Tongue (tissue), 3 donors: Measurements from ENCODE around the gene GRB2. TPM values are rescaled to one million over a fixed set of nuclear protein-coding genes. Genes with fewer than 3 reads are reported as not detected.
A peak's percentile ranks its signal among the peaks of the same experiment; 100 is the strongest.

Experiments
- DNase-seq: peaks from one replicate; pipeline ENCODE4 v3.0.0-alpha.2; 2015
- small RNA-seq: library from RNA; depleted of rRNA; stranded (forward); fragments of <200 nt; gene quantifications from one replicate; pipeline ENCODE3, GENCODE V24; 2014; ENCODE audit warnings: low replicate concordance
- total RNA-seq: library from RNA; depleted of rRNA; stranded (reverse); fragments of >200 nt; gene quantifications from one replicate; pipeline ENCODE4 v1.2.3, GENCODE V29; 2014

The GRB2 gene
- total RNA-seq, 1 donor from 2014 or later = 99.6 TPM

DNA sequence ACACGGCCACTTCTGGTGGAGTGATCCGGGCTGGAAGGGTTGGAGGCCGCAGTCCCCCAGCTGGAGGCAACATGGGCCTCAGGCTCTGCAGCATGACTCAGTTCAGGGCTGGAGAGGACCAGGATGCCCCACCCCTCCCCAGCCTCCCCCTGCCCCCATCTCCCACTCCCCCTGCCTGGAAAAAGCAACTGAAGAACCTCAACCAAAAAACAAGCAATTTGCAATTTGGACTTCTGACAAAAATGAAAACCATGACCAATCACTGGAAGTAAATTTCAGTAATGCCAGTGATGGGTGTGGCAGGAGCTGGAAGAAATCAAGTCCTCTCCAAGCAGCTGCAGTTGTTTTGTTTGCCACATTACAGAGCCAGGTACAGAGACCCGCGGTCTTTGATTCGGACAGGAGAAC, 127.8 kb downstream of the GRB2 start:
- DNase-seq = peak; percentile 74

DNA sequence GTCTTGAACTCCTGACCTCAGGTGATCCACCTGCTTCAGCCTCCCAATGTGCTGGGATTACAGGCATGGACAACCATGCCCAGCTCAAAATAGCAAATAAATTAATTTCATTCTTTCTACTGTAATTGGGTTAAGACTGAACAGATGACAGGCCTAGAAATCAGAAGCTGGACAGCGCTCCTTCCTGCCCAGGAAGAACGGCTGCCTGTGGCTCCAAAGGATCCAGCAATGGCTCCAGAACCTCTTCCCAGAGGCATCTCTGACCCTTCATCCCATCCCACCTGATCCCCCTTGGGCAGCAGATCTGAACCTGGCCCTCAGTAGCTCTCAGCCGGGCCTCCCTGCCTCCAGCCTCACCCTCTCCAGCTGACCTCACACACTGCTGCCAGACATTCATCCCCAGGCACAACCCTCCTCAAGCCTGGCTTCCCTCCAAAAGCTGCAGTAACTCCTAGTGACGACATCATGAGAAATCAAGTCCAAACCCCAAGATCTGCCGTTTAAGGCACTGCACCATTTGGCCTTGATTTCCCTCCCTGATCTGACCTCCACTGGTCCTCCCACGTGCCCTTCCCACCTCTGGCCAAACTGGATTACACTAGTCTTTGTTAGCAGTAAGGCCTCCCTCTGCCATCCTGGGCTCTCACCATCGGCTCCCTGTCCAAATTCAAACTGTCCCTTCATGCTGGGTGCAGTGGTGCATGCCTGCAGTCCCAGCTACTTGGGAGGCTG, 131.3 kb downstream of the GRB2 start:
- DNase-seq = no peak

DNA sequence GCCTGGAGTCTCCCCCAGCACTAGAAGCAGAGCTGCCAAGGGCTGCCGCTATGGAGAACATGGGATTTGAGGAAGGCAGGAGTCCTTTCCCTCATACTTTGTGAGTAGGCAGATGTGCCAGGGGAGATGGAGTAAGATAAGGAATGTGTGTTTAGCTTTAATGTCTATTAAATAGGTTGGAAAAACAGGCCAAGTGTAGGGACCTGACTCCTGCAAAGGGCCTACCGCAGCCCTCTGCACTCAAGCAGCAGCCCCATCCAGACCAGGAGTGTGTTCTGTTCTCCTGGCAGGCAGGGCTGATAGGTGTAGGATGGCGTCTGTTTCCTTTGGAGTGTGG, 132.7 kb downstream of the GRB2 start:
- DNase-seq = no peak

DNA sequence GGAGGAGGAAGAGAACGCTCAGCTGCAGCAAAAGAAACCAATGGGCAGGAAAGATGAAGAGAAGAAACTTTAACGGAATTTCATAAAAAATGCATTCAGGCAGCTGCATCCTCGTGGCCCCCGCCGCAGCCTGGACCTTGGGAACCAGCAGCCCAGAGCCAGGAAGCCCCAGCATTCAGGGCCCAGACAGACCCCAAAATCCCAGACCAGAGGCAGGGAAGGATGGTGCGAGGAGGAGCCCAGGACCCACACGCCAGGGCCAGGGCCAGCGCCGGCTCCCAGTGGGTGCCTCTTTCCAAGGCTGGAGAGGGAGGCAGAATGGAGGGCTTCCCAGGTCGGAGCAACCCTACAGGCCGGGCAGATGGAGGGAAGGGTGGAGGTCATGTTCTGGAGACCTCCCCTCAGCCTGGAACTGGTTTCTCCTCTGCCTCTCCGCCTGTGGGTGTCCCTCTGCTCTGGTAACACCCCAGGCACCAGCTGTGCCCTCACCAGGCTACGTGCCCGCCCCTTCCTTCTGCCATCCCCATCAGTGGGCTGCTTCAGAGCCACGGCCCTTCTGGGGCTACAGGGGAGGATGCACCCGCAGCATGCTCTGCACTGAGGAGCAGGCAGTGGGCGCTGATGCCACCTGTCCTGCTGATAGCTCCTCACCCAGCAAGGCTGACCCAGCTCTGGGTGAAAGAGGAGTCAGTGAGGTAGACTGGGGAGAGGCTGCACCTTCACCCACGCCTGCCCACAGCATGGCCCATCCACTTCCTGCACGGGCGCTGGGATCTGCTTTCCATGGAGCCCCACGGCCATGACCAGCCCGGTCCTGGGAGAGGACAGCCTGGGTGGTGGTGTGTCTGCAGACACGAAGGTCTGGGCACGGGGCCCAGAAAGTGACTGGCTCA, 133.3 kb downstream of the GRB2 start:
- DNase-seq = no peak

DNA sequence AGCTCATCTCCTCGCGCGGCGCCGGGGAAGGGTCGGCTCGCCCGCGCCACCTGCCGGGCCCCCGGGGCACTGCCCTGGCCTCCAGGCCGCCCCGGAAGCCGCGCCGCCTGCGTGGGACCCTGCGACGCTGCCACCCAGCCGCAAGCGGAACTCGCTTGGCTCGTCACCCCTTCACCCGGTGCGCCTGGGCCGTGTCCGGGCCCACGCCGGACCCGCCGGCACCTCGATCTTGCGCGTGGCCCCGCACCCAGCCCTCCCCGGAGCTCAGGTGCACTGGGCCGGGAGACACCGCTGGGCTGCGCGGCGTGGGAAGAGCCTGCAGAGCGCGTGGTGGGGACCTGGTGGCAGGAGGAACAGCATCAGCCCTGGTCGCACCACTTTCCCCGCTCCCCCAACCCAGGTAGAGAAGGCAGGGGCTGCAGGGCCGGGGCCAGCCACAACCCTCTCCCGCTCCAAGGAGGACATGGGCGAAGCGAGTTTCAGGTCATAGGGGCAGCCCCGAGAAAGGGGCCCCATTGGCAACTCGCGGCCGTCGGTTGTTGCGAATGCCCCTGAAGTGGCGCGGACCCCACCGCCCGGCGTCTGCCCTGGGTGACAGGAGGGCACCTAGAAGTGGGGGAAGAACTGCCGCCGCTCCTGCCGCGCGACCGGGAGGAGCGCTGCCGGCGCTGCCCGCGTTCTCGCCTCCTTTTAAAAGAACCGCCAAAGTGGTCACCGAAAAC, 134.1 kb downstream of the GRB2 start:
- peak; percentile 90 for DNase-seq

DNA sequence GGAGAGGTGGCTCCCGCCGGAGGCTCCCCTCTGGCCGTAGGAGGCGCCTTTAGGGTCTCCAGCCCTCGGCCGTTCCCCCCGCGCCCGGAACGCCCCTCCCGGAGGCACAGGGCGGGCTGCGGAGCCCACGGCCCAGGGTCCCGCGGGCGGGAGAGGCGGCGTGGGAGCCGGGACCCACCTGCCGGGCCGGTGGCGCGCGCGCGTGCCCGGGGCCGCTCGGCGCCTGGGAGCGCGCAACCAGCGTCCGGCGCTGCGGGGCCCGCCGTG, 134.6 kb downstream of the GRB2 start, which contains the start of gene MIF4GD:
Gene MIF4GD, minus strand, starts transcription at position 266 of the 267 bp plus-strand sequence. CDS start 1,036 bp downstream, outside the sequence.
- DNase-seq = no peak

- DNase-seq = peak; percentile 84
These were observed 135.1 kb downstream of the GRB2 start for GRCh38 chr17:75270218-75270965.

GRCh38 chr17:75269844-75270217, 135.6 kb downstream of the GRB2 start:
- no peak for DNase-seq

Small RNA genes lying within 50 kb of the gene (small RNA-seq; reads per million reads assigned to genes)
- not detected for gene MIR3678
- not detected for gene RF00019
- gene RNU6-938P = not detected

Other genes with a start within 250 kb of the GRB2 start
- gene SUMO2, start 222.7 kb downstream of the GRB2 start, total RNA-seq = 64.0 TPM
- gene NUP85, start 200.0 kb downstream of the GRB2 start, total RNA-seq = 35.1 TPM
- gene GGA3, start 144.1 kb downstream of the GRB2 start, total RNA-seq = 21.0 TPM
- gene MRPS7, start 143.8 kb downstream of the GRB2 start, total RNA-seq = 44.7 TPM
- 9.1 TPM for gene MIF4GD, start 134.4 kb downstream of the GRB2 start, total RNA-seq
- gene SLC25A19, start 116.2 kb downstream of the GRB2 start, total RNA-seq = 4.9 TPM
- 72.3 TPM for gene TMEM94, start 51.0 kb upstream of the GRB2 start, total RNA-seq
- gene CASKIN2, start 109.9 kb upstream of the GRB2 start, total RNA-seq = 22.4 TPM
- 22.9 TPM for gene TSEN54, start 110.8 kb upstream of the GRB2 start, total RNA-seq
- gene LLGL2, start 120.0 kb upstream of the GRB2 start, total RNA-seq = 19.9 TPM
- 63.4 TPM for gene MYO15B, start 182.1 kb upstream of the GRB2 start, total RNA-seq
- 5.9 TPM for gene SMIM5, start 227.8 kb upstream of the GRB2 start, total RNA-seq